ENCODE measurements around the gene ASPN. TPM values are rescaled to one million over a fixed set of nuclear protein-coding genes. Genes with fewer than 3 reads are reported as not detected.

The ASPN gene
- total and polyA plus RNA-seq, 2 experiments from 2014 or later: 5.3 to 6.3 TPM

GRCh38 chr9:92516521-92516920, 34.2 kb upstream of the ASPN start:
- H3K4me2 ChIP-seq (ENCODE audit: unreplicated experiment): no peak overlapping the region
- H4K20me1 ChIP-seq (ENCODE audit: insufficient read depth): no peaks in the 10 kb centered on the region
- no peaks in the 10 kb centered on the region for H3K36me3 ChIP-seq (ENCODE audit: low read depth)
- no peaks in the 10 kb centered on the region for H3K9me2 ChIP-seq (ENCODE audit: insufficient read depth)
- in situ Hi-C loops (cut with MboI): no loop called here
- 67 to 90% methylated on average over 1 of the region's 1 CpG for WGBS, 2 experiments (ENCODE audit: low coverage in 1 of 2, low lambda C conversion rate in 2 of 2, missing lambda C conversion rate in 2 of 2)
- no peak overlapping the region for H3K4me3 ChIP-seq
- H3K27ac ChIP-seq: no peak overlapping the region
- H3K79me2 ChIP-seq (ENCODE audit: insufficient read depth): no peaks in the 10 kb centered on the region
- DNase-seq: no peak
- H3F3A ChIP-seq (ENCODE audit: insufficient read depth): no peaks in the 10 kb centered on the region
- peaks cover 4% of the 10 kb centered on the region; the same call in 1 of the 2 replicates for H3K4me1 ChIP-seq (ENCODE audit: insufficient read depth)
- no peak overlapping the region for H3K9ac ChIP-seq
- H3K27me3 ChIP-seq (replicated peaks; ENCODE audit: insufficient read depth): no peaks in the 10 kb centered on the region
- no peak for TF ChIP-seq EZH2phosphoT487 (IDR thresholded peaks at IDR 0.05; ENCODE audit: insufficient read depth, low read depth)
- no peak for TF ChIP-seq EZH2 (IDR thresholded peaks at IDR 0.05; ENCODE audit: insufficient read depth, poor library complexity, severe bottlenecking)
- H3K9me3 ChIP-seq (ENCODE audit: low read depth): no peaks in the 10 kb centered on the region
- no peak overlapping the region for H2AFZ ChIP-seq

GRCh38 chr9:92514635-92515034, 32.3 kb upstream of the ASPN start:
- H3F3A ChIP-seq (ENCODE audit: insufficient read depth): no peaks in the 10 kb centered on the region
- no peak overlapping the region for H2AFZ ChIP-seq
- no peaks in the 10 kb centered on the region for H4K20me1 ChIP-seq (ENCODE audit: insufficient read depth)
- in situ Hi-C loops (cut with MboI): no loop called here
- no peak overlapping the region for H3K4me2 ChIP-seq (ENCODE audit: unreplicated experiment)
- H3K9me3 ChIP-seq (ENCODE audit: low read depth): no peaks in the 10 kb centered on the region
- WGBS, 2 experiments (ENCODE audit: low coverage in 1 of 2, low lambda C conversion rate in 2 of 2, missing lambda C conversion rate in 2 of 2): 92 to 93% methylated on average over 5 to 10 of the region's 10 CpGs
- no peaks in the 10 kb centered on the region for H3K9me2 ChIP-seq (ENCODE audit: insufficient read depth)
- no peak overlapping the region for H3K9ac ChIP-seq
- TF ChIP-seq EZH2 (IDR thresholded peaks at IDR 0.05; ENCODE audit: insufficient read depth, poor library complexity, severe bottlenecking) (no peak), EZH2phosphoT487 (IDR thresholded peaks at IDR 0.05; ENCODE audit: insufficient read depth, low read depth) (no peak)
- no peak overlapping the region for H3K27ac ChIP-seq
- peaks cover 4% of the 10 kb centered on the region; the same call in 1 of the 2 replicates for H3K4me1 ChIP-seq (ENCODE audit: insufficient read depth)
- no peak overlapping the region for H3K4me3 ChIP-seq
- no peaks in the 10 kb centered on the region for H3K27me3 ChIP-seq (replicated peaks; ENCODE audit: insufficient read depth)
- DNase-seq: no peak
- H3K36me3 ChIP-seq (ENCODE audit: low read depth): no peaks in the 10 kb centered on the region
- H3K79me2 ChIP-seq (ENCODE audit: insufficient read depth): no peaks in the 10 kb centered on the region

- no peak overlapping the region for H3K4me3 ChIP-seq
- H2AFZ ChIP-seq: no peak overlapping the region
- peaks cover 4% of the 10 kb centered on the region; the same call in 1 of the 2 replicates for H3K4me1 ChIP-seq (ENCODE audit: insufficient read depth)
- H3K9me3 ChIP-seq (ENCODE audit: low read depth): no peaks in the 10 kb centered on the region
- 97 to 98% methylated on average over 3 of the region's 3 CpGs for WGBS, 2 experiments (ENCODE audit: low coverage in 1 of 2, low lambda C conversion rate in 2 of 2, missing lambda C conversion rate in 2 of 2)
- DNase-seq: no peak
- no peaks in the 10 kb centered on the region for H3F3A ChIP-seq (ENCODE audit: insufficient read depth)
- H3K79me2 ChIP-seq (ENCODE audit: insufficient read depth): no peaks in the 10 kb centered on the region
- in situ Hi-C loops (cut with MboI): no loop called here
- H4K20me1 ChIP-seq (ENCODE audit: insufficient read depth): no peaks in the 10 kb centered on the region
- no peaks in the 10 kb centered on the region for H3K9me2 ChIP-seq (ENCODE audit: insufficient read depth)
- H3K4me2 ChIP-seq (ENCODE audit: unreplicated experiment): no peak overlapping the region
- no peak overlapping the region for H3K9ac ChIP-seq
- TF ChIP-seq EZH2 (IDR thresholded peaks at IDR 0.05; ENCODE audit: insufficient read depth, poor library complexity, severe bottlenecking) (no peak), EZH2phosphoT487 (IDR thresholded peaks at IDR 0.05; ENCODE audit: insufficient read depth, low read depth) (no peak)
- no peak overlapping the region for H3K27ac ChIP-seq
- H3K36me3 ChIP-seq (ENCODE audit: low read depth): no peaks in the 10 kb centered on the region
- no peaks in the 10 kb centered on the region for H3K27me3 ChIP-seq (replicated peaks; ENCODE audit: insufficient read depth)
Measured at GRCh38 chr9:92513349-92513748, 31.0 kb upstream of the ASPN start.

GRCh38 chr9:92512622-92513021, 30.3 kb upstream of the ASPN start:
- Histone ChIP-seq H2AFZ (no peak overlapping the region), H3K4me3 (no peak overlapping the region), H3K27ac (no peak overlapping the region), H3K27me3 (replicated peaks; ENCODE audit: insufficient read depth) (no peaks in the 10 kb centered on the region), H4K20me1 (ENCODE audit: insufficient read depth) (no peaks in the 10 kb centered on the region), H3K79me2 (ENCODE audit: insufficient read depth) (no peaks in the 10 kb centered on the region), H3F3A (ENCODE audit: insufficient read depth) (no peaks in the 10 kb centered on the region), H3K36me3 (ENCODE audit: low read depth) (no peaks in the 10 kb centered on the region), H3K9me3 (ENCODE audit: low read depth) (no peaks in the 10 kb centered on the region), H3K4me1 (ENCODE audit: insufficient read depth) (peaks cover 10% of the 10 kb centered on the region), H3K9ac (no peak overlapping the region), H3K9me2 (ENCODE audit: insufficient read depth) (no peaks in the 10 kb centered on the region), H3K4me2 (ENCODE audit: unreplicated experiment) (no peak overlapping the region)
- no peak for DNase-seq
- 94 to 96% methylated on average over 3 of the region's 3 CpGs for WGBS, 2 experiments (ENCODE audit: low coverage in 1 of 2, low lambda C conversion rate in 2 of 2, missing lambda C conversion rate in 2 of 2)
- in situ Hi-C loops (cut with MboI): no loop called here
- TF ChIP-seq EZH2phosphoT487 (IDR thresholded peaks at IDR 0.05; ENCODE audit: insufficient read depth, low read depth): no peak
- no peak for TF ChIP-seq EZH2 (IDR thresholded peaks at IDR 0.05; ENCODE audit: insufficient read depth, poor library complexity, severe bottlenecking)

GRCh38 chr9:92510747-92511146, 28.4 kb upstream of the ASPN start:
- H3K9me3 ChIP-seq (ENCODE audit: low read depth): no peaks in the 10 kb centered on the region
- TF ChIP-seq EZH2phosphoT487 (IDR thresholded peaks at IDR 0.05; ENCODE audit: insufficient read depth, low read depth): no peak
- H3K4me2 ChIP-seq (ENCODE audit: unreplicated experiment): no peak overlapping the region
- H3K36me3 ChIP-seq (ENCODE audit: low read depth): no peaks in the 10 kb centered on the region
- H3K9ac ChIP-seq: no peak overlapping the region
- H3K27ac ChIP-seq: no peak overlapping the region
- peaks cover 14% of the 10 kb centered on the region for H3F3A ChIP-seq (ENCODE audit: insufficient read depth)
- H2AFZ ChIP-seq: no peak overlapping the region
- peaks cover 25% of the 10 kb centered on the region for H3K4me1 ChIP-seq (ENCODE audit: insufficient read depth)
- no peaks in the 10 kb centered on the region for H3K27me3 ChIP-seq (replicated peaks; ENCODE audit: insufficient read depth)
- in situ Hi-C loops (cut with MboI): no loop called here
- H3K4me3 ChIP-seq: no peak overlapping the region
- H4K20me1 ChIP-seq (ENCODE audit: insufficient read depth): no peaks in the 10 kb centered on the region
- H3K79me2 ChIP-seq (ENCODE audit: insufficient read depth): no peaks in the 10 kb centered on the region
- DNase-seq: no peak
- H3K9me2 ChIP-seq (ENCODE audit: insufficient read depth): no peaks in the 10 kb centered on the region

All from GM23248 (cell line).